GM23248 (cell line): ENCODE results near the gene MAN2B2.

Source experiments
- EZH2 ChIP-seq: fragments of 200-600 bp; sonication (generic); IDR thresholded peaks from 2 replicates; pipeline ENCODE4 v1.6.1; 2018; ENCODE audit warnings: antibody characterized with exemption, mild to moderate bottlenecking; ENCODE audit not compliant: insufficient read depth, poor library complexity, severe bottlenecking
- EZH2phosphoT487 ChIP-seq: fragments of 200-600 bp; sonication (generic); IDR thresholded peaks from 2 replicates; pipeline ENCODE4 v1.6.1; 2018; ENCODE audit warnings: antibody characterized with exemption, moderate library complexity, mild to moderate bottlenecking, low read depth; ENCODE audit not compliant: insufficient read depth

DNA sequence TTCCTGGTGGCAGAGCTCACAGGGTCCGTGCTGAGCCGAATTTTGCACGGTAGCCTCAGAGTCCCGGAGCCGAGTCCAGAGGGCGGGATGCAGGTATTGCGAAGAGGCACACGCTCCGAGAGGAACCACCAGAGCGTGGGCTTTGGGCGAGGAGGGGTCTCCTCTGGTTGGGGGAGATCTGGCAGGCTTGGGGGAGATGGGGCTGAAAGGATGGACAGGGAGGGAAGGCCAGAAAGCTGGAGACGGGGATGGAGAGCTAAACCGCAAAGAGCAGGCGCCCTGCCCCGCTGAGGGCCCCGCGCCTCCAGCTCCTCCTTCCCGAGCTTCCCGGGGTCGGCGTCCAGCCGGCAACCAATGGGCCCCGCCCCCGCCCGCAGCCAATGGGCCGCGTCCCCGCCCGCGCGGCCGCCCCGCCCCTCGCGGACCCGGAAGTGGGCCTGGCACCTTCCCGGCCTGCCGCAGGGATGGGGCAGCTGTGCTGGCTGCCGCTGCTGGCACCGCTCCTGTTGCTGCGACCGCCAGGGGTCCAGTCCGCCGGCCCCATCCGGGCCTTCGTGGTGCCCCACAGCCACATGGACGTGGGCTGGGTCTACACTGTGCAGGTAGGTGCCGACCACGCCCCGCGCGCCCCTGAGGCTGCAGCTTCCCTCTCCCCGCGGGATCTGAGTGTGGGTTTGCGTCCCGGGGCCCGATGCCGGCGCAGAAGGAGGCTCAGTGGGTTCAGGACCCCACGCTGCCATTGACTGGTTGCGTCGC is at the start of gene MAN2B2:
- TF ChIP-seq EZH2phosphoT487 (no peak), EZH2 (no peak)
